Sigmoid colon (tissue), 4 donors: ENCODE results near the gene REN.

Experiments used
- CTCF ChIP-seq, 4 experiments: fragments of 450-650 bp in 3 of 4; fragments of 200-600 bp in 1 of 4; IDR thresholded peaks; one replicate each; pipeline ENCODE4 v1.5.1; 2016 to 2019; ENCODE audit warnings: antibody characterized with exemption in 4 of 4, mild to moderate bottlenecking in 3 of 4, moderate library complexity in 2 of 4
- EP300 ChIP-seq, 4 donors: sonication (generic); formaldehyde crosslinking; IDR thresholded peaks; one replicate each; pipeline ENCODE4 v1.6.1; 2017; ENCODE audit warnings: antibody characterized with exemption in 4 of 4
- POLR2A ChIP-seq, 2 donors: fragments of 450-650 bp; IDR thresholded peaks; one replicate each; pipeline ENCODE4 v1.6.1; 2016; ENCODE audit warnings: antibody characterized with exemption in 2 of 2, mild to moderate bottlenecking in 2 of 2, moderate library complexity in 2 of 2
- POLR2AphosphoS5 ChIP-seq, 4 donors: sonication (generic); formaldehyde crosslinking; IDR thresholded peaks; one replicate each; pipeline ENCODE4 v1.6.1; 2017; ENCODE audit warnings: antibody characterized with exemption in 4 of 4

GRCh38 chr1:204145033-204145504 is 21.1 kb downstream of the REN start:
- TF ChIP-seq POLR2AphosphoS5 (IDR thresholded peaks at IDR 0.05) (no peak), CTCF (IDR thresholded peaks at IDR 0.05) (no peak), EP300 (IDR thresholded peaks at IDR 0.05) (no peak), POLR2A (IDR thresholded peaks at IDR 0.05) (no peak)
